Naive thymus-derived CD8-positive, alpha-beta T cell (primary cell): ENCODE results near the gene ZNF638. TPM values are rescaled to one million over a fixed set of nuclear protein-coding genes. Genes with fewer than 3 reads are reported as not detected.
A peak's percentile ranks its signal among the peaks of the same experiment; 100 is the strongest.

ENCODE experiments used
- ATAC-seq, 2 donors: fragments of 150-1000 bp; cut with Tn5 transposase in 1 of 2; sonication (Bioruptor Pico), chemical (Tn5 transposase) in 1 of 2; 1 replicate in 1 of 2; 2 replicates in 1 of 2; pipeline ENCODE4 v1.10.0; 2021; ENCODE audit warnings: mild to moderate bottlenecking in 2 of 2, moderate library complexity in 2 of 2
- POLR2A ChIA-PET: fragments of 350-600 bp; sonication (Branson Sonifier 250); formaldehyde crosslinking; loops from one replicate; lab custom pipeline; 2021; ENCODE audit warnings: antibody characterized with exemption; lab: Charles Lee
- DNase-seq, 10 donors: peaks; one replicate each; pipeline versions ENCODE4 v3.0.0 to v3.0.0-alpha.2; 2020 to 2022
- H3K27ac Mint-ChIP-seq, 10 donors: one replicate each; pipeline ENCODE4 v1.8.0; 2020 to 2022; ENCODE audit warnings: mild to moderate bottlenecking in 10 of 10, mixed read lengths in 10 of 10, moderate library complexity in 4 of 10, inconsistent platforms in 1 of 10
- H3K27me3 Mint-ChIP-seq, 5 donors: one replicate each; pipeline ENCODE4 v1.8.0; 2021 to 2022; ENCODE audit warnings: mixed read lengths in 5 of 5
- H3K36me3 Mint-ChIP-seq, 3 donors: one replicate each; pipeline ENCODE4 v1.8.0; 2020 to 2022; ENCODE audit warnings: mixed read lengths in 3 of 3, mild to moderate bottlenecking in 2 of 3, inconsistent platforms in 1 of 3
- H3K4me1 Mint-ChIP-seq, 4 donors: one replicate each; pipeline ENCODE4 v1.8.0; 2021 to 2022; ENCODE audit warnings: mixed read lengths in 4 of 4
- H3K4me3 Mint-ChIP-seq, 10 donors: one replicate each; pipeline ENCODE4 v1.8.0; 2020 to 2022; ENCODE audit warnings: mild to moderate bottlenecking in 10 of 10, mixed read lengths in 10 of 10, moderate library complexity in 6 of 10, inconsistent platforms in 1 of 10
- H3K9me3 Mint-ChIP-seq, 9 donors: one replicate each; pipeline ENCODE4 v1.8.0; 2020 to 2022; ENCODE audit warnings: mixed read lengths in 9 of 9, mild to moderate bottlenecking in 3 of 9, inconsistent platforms in 1 of 9, moderate library complexity in 1 of 9
- polyA plus RNA-seq, 3 donors: library from polyadenylated mRNA; unstranded; fragments of 300-500 nt; fragmentation: Illumina TruSeq; gene quantifications; one replicate each; pipeline ENCODE4 v1.2.3, GENCODE V29; 2021
- total RNA-seq, 8 experiments: library from RNA in 2 of 8; stranded (reverse) in 2 of 8; gene quantifications; one replicate each; pipeline ENCODE4 v1.2.3 and lab custom pipeline; 2021 to 2026

The ZNF638 gene
- total and polyA plus RNA-seq, 5 experiments from 2014 or later, result 40.7 to 176 (median 52.4) TPM

DNA sequence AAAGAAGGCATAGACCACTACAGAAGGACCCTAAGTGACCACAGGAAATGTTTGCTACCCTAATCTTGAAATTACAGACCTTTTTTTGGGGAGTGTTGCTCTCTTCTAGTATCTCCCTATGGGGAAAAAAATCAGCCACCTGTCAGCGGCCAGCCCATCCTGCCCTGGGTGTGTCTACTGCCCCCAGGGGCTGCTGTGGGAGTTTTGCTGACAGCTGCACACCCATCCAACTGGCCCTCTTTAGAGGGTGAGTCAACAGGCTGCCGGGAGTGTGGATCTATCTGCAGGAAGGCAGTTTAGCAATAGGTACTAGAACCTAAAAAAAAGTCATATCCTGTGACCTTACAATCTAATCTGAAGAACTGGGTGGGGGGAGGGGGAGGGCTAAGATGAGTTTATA is 121.0 kb downstream of the ZNF638 start:
- H3K4me3 Mint-ChIP-seq, result peak overlapping the region in 4 of 10 donors; percentile 50 to 74 (median 70)
- DNase-seq (no peak), ATAC-seq (peak in 1 of 2 donors; percentile 33)
- H3K4me1 Mint-ChIP-seq, result peaks cover 4 to 48% (median 31%) of the 10 kb centered on the region in 4 donors
- POLR2A ChIA-PET, result no interaction called here
- peaks cover 0 to 2% (median 0%) of the 10 kb centered on the region in 9 donors for H3K9me3 Mint-ChIP-seq
- no peaks in the 10 kb centered on the region for H3K36me3 Mint-ChIP-seq
- H3K27me3 Mint-ChIP-seq, result peaks cover 21 to 59% (median 42%) of the 10 kb centered on the region in 5 donors
- H3K27ac Mint-ChIP-seq, result peak overlapping the region in 2 of 10 donors; percentile 15 to 18

- H3K27me3 Mint-ChIP-seq, result peaks cover 22 to 66% (median 46%) of the 10 kb centered on the region in 5 donors
- POLR2A ChIA-PET, result no interaction called here
- peaks cover 4 to 48% (median 31%) of the 10 kb centered on the region in 4 donors for H3K4me1 Mint-ChIP-seq
- peaks cover 0 to 2% (median 0%) of the 10 kb centered on the region in 9 donors for H3K9me3 Mint-ChIP-seq
- no peaks in the 10 kb centered on the region for H3K36me3 Mint-ChIP-seq
- DNase-seq, result peak in 1 of 10 donors; percentile 20
- peak within 1 kb of the TSS; percentile 64 to 75 (median 72) for H3K4me3 Mint-ChIP-seq
- peak; percentile 46 to 52 for ATAC-seq
- H3K27ac Mint-ChIP-seq, result peak within 1 kb of the TSS in 2 of 10 donors; percentile 15 to 18
These were observed 122.0 kb downstream of the ZNF638 start, which contains the start of gene DYSF for GRCh38 chr2:71453404-71454220. Gene DYSF, plus strand, starts transcription at chr2:71453561.

- peak overlapping the region; percentile 6 to 75 (median 62) for H3K4me3 Mint-ChIP-seq
- H3K9me3 Mint-ChIP-seq, result peaks cover 0 to 2% (median 0%) of the 10 kb centered on the region in 9 donors
- H3K27ac Mint-ChIP-seq, result no peak overlapping the region
- no peaks in the 10 kb centered on the region for H3K36me3 Mint-ChIP-seq
- POLR2A ChIA-PET, result no interaction called here
- peaks cover 4 to 42% (median 31%) of the 10 kb centered on the region in 4 donors for H3K4me1 Mint-ChIP-seq
- H3K27me3 Mint-ChIP-seq, result peaks cover 25 to 72% (median 46%) of the 10 kb centered on the region in 5 donors
- ATAC-seq, result no peak
- no peak for DNase-seq
These were observed 122.8 kb downstream of the ZNF638 start for GRCh38 chr2:71454221-71455010.

GRCh38 chr2:71455011-71455740 is 123.6 kb downstream of the ZNF638 start:
- POLR2A ChIA-PET, result no interaction called here
- ATAC-seq (no peak), DNase-seq (no peak)
- Mint-ChIP-seq H3K27me3 (peaks cover 25 to 72% (median 46%) of the 10 kb centered on the region in 5 donors), H3K9me3 (peaks cover 0 to 2% (median 0%) of the 10 kb centered on the region in 9 donors), H3K4me1 (peaks cover 4 to 37% (median 28%) of the 10 kb centered on the region in 4 donors), H3K36me3 (no peaks in the 10 kb centered on the region), H3K4me3 (peak overlapping the region in 8 of 10 donors; percentile 32 to 70 (median 58)), H3K27ac (no peak overlapping the region)

GRCh38 chr2:71455741-71456569 is 124.4 kb downstream of the ZNF638 start:
- ATAC-seq (no peak), DNase-seq (no peak)
- Mint-ChIP-seq H3K36me3 (no peaks in the 10 kb centered on the region), H3K4me3 (peak overlapping the region in 3 of 10 donors; percentile 60 to 77 (median 68)), H3K27me3 (peaks cover 25 to 71% (median 46%) of the 10 kb centered on the region in 5 donors), H3K4me1 (peaks cover 4 to 37% (median 28%) of the 10 kb centered on the region in 4 donors), H3K27ac (peak overlapping the region in 1 of 10 donors; percentile 38), H3K9me3 (peaks cover 0 to 2% (median 0%) of the 10 kb centered on the region in 9 donors)
- POLR2A ChIA-PET, result no interaction called here

DNA sequence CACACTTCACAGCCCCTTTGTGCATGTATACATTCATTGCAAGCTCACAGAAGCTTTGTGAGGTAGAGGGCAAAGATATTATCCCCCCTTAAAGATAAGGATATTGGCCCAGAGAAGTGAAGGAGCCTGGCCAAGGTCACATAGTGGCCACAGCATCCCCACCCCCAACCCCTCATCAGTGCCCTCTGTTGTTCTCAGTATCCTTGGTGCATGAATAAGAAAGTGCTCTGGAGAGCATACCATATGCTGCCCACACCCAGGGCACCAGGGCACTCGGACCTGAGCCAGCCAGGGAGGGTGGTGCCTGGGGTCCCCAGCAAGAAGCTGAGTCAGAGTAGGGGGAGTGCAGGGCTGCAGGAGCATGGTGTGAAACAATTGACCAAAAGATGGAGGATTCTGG is 125.0 kb downstream of the ZNF638 start:
- DNase-seq (no peak), ATAC-seq (no peak)
- H3K36me3 Mint-ChIP-seq, result no peaks in the 10 kb centered on the region
- POLR2A ChIA-PET, result no interaction called here
- H3K27ac Mint-ChIP-seq, result no peak overlapping the region
- H3K9me3 Mint-ChIP-seq, result peaks cover 0 to 6% (median 0%) of the 10 kb centered on the region in 9 donors
- H3K4me3 Mint-ChIP-seq, result peak overlapping the region in 1 of 10 donors; percentile 55
- H3K27me3 Mint-ChIP-seq, result peaks cover 23 to 64% (median 45%) of the 10 kb centered on the region in 5 donors
- H3K4me1 Mint-ChIP-seq, result peaks cover 4 to 37% (median 25%) of the 10 kb centered on the region in 4 donors

- POLR2A ChIA-PET, result no interaction called here
- H3K27me3 Mint-ChIP-seq, result peaks cover 20 to 57% (median 40%) of the 10 kb centered on the region in 5 donors
- H3K4me3 Mint-ChIP-seq, result no peak overlapping the region
- H3K4me1 Mint-ChIP-seq, result peaks cover 4 to 36% (median 21%) of the 10 kb centered on the region in 4 donors
- no peak for ATAC-seq
- no peak overlapping the region for H3K27ac Mint-ChIP-seq
- no peaks in the 10 kb centered on the region for H3K36me3 Mint-ChIP-seq
- DNase-seq, result no peak
- H3K9me3 Mint-ChIP-seq, result peaks cover 0 to 7% (median 0%) of the 10 kb centered on the region in 9 donors
These were observed 125.7 kb downstream of the ZNF638 start for GRCh38 chr2:71457123-71457915.

- POLR2A ChIA-PET, result no interaction called here
- H3K27me3 Mint-ChIP-seq, result peaks cover 16 to 51% (median 38%) of the 10 kb centered on the region in 5 donors
- peaks cover 0 to 7% (median 0%) of the 10 kb centered on the region in 9 donors for H3K9me3 Mint-ChIP-seq
- H3K4me3 Mint-ChIP-seq, result no peak overlapping the region
- no peaks in the 10 kb centered on the region for H3K36me3 Mint-ChIP-seq
- H3K27ac Mint-ChIP-seq, result no peak overlapping the region
- peaks cover 1 to 31% (median 16%) of the 10 kb centered on the region in 4 donors for H3K4me1 Mint-ChIP-seq
- ATAC-seq (no peak), DNase-seq (no peak)
These were observed 126.3 kb downstream of the ZNF638 start for GRCh38 chr2:71457923-71458322.

DNA sequence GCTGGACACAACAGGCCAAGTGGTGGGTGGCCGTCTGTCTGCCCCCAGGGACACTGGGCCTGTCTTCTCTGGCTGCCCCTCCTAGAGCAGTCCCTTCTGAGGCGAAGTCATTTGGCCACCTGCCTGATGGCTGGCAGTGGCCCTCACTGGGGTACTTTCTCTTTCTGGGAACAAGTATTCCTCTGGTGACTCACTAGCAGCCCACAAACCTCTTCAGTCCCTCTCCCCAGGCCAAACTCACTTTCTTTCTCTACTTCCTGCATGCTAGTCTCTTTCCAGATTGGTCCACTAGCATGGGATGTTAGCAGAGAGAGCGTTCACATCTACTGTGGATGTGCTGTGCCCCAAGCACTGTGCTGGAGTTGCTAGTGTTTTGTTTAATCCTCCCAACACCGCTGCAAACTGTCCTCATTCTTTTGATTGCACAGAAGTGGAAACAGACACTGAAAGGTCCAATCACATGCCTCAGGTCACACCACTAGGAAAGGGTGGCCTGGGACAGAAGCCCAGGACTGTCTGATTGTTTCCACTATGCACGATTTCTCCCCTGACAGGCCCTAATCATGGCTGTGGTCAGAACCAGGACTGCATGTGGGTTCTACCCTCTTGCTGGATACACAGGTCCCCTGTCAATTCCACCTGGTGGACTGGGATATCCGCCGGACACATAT is 127.0 kb downstream of the ZNF638 start:
- Mint-ChIP-seq H3K9me3 (peaks cover 0 to 7% (median 0%) of the 10 kb centered on the region in 9 donors), H3K36me3 (no peaks in the 10 kb centered on the region), H3K27me3 (peaks cover 16 to 50% (median 38%) of the 10 kb centered on the region in 5 donors), H3K4me1 (peaks cover 1 to 25% (median 12%) of the 10 kb centered on the region in 4 donors), H3K4me3 (no peak overlapping the region), H3K27ac (no peak overlapping the region)
- no peak for ATAC-seq
- POLR2A ChIA-PET, result no interaction called here
- no peak for DNase-seq

- peaks cover 1 to 22% (median 12%) of the 10 kb centered on the region in 4 donors for H3K4me1 Mint-ChIP-seq
- POLR2A ChIA-PET, result no interaction called here
- H3K9me3 Mint-ChIP-seq, result peaks cover 0 to 7% (median 0%) of the 10 kb centered on the region in 9 donors
- DNase-seq (no peak), ATAC-seq (no peak)
- peak overlapping the region in 1 of 10 donors; percentile 24 for H3K27ac Mint-ChIP-seq
- no peaks in the 10 kb centered on the region for H3K36me3 Mint-ChIP-seq
- H3K27me3 Mint-ChIP-seq, result peaks cover 16 to 48% (median 38%) of the 10 kb centered on the region in 5 donors
- H3K4me3 Mint-ChIP-seq, result no peak overlapping the region
These were observed 127.5 kb downstream of the ZNF638 start for GRCh38 chr2:71459084-71459431.
